NCI-H1092 treated with DMSO at 0.1 percent for 48 hours (cell line): ENCODE results near the gene SRPK2.
A peak's percentile ranks its signal among the peaks of the same experiment; 100 is the strongest.
"Not testable (repeated sequence)": the region's sequence is repeated elsewhere in the genome, so short reads cannot be mapped to it uniquely, and the experiment has no call there.

Experiments used
- DNase-seq: peaks from one replicate; lab custom pipeline; 2025; lab: John Stamatoyannopoulos, UW

The SRPK2 gene

DNA sequence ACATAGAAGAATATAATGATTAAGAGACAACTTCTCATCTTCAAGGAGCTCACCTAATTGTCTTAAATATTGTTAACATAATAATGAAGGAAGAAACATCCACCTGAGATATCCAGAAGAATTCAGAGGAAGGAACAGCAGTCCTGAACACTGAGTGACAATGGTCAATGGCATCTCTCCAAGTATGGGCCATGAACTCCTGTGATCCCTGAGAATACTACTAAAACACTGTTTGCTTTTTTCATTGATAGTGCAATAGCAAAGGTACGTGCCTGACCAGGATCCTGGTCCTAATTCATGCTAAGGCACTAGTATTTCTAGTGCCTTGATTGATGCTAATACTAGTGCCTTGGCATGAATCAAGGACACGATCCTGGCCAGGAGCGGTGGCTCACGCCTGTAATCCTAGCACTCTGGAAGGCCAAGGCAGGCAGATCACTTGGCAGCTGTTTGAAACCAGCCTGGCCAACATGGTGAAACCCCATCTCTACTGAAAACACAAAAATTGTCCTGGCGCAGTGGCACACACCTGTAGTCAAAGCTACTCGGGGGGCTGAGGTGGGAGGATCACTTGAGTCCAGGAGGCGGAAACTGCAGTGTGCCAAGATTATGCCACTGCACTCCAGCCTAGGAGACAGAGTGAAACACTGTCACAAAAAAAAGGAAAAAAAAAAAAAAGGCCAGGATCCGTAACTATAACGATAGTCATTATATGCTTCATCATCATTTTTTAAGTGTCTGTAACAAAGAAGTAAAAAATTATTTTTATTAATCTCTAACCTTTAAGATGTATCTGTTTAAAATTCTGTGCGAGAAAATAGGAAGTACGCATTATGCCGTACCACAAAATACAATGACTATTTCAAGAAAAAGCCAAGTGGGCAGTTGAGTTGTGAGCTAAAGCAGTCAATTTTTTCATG lies 49.1 kb downstream of the SRPK2 start:
- no peak for DNase-seq

DNA sequence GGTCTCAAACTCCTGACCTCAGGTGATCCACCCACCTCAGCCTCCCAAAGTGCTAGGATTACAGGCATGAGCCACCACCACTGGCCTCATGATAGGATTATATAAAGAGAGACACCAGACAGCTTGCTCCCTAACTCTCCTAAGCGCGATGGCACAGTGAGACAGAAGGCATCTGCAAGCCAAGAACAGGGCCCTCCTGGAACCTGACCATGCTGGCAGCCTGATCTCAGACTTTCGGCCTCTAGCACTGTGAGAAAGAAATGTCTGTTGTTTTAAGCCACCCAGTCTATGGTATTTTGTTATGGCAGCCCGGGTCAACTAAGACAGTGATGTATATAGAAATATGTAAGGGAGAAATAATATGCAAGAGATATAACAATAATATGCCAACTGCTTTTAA lies 51.2 kb downstream of the SRPK2 start:
- no peak for DNase-seq

DNA sequence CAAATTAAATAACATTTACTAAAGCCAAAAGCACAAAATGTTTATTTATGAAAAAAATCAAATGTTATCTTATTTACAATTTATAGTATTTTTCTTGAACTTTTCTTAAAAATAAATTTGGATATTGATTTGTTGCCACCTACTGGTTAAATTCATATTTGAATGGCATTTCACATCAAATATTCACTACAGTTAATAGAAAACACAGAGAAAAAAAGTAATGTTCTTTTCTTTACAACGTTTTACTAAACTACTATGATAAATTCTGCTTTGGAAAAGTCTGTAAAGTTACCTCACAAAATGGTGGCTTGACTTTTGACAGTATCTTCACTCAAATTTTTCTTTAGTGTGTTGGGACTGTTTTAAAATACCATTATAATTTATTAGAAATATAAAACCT lies 52.7 kb downstream of the SRPK2 start:
- peak; percentile 14 for DNase-seq

DNA sequence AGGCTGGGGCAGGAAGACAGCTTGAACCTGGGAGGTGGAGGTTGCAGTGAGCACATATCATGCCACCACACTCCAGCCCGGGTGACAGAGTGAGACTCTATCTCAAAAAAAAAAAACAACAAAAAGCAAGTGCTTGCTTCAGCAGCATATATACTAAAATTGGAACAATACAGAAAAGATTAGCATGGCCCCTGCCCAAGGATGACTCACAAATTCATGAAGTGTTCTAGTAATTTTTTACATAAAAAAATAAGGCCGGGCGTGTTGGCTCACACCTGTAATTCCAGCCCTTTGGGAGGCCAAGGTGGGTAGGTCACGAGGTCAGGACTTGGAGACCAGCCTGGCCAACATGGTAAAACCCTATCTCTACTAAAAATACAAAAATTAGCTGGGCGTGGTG lies 56.1 kb downstream of the SRPK2 start:
- DNase-seq = not testable (repeated sequence)

DNA sequence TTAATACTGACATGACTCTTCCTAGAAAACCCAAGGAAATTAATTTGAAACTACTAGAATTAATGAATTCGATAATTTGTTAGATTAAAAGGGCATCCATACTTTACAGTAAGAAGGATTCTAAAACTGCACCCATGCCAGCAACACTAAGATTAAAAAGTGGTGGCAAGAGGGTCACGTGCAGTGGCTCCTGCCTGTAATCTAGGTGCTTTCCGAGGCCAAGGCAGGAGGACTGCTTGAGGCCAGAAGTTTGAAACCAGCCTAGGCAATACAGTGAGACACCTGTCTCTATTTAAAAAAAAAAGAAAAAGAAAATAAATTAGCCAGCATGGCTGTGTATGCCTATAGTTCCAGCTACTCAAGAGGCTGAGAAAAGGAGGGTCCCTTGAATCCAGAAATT lies 58.2 kb downstream of the SRPK2 start:
- no peak for DNase-seq

DNA sequence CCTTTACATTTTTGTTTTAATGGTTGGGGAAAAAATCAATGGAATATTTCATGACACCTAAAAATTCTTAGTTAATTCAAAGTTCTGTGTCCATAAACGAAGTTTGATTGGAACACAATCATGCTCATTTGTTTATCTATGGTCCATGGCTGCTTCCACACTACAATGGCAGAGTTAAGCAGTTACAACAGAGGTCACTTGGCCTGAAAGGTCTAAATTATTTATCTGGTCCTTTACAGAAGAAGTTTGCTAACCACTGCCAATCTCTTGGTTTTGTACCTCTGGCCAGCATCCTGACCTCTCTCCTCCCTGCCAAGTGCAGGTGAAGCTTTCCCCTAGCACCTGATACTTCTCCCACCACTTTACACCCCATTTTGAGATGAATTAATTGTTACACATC lies 61.5 kb downstream of the SRPK2 start:
- DNase-seq = no peak

DNA sequence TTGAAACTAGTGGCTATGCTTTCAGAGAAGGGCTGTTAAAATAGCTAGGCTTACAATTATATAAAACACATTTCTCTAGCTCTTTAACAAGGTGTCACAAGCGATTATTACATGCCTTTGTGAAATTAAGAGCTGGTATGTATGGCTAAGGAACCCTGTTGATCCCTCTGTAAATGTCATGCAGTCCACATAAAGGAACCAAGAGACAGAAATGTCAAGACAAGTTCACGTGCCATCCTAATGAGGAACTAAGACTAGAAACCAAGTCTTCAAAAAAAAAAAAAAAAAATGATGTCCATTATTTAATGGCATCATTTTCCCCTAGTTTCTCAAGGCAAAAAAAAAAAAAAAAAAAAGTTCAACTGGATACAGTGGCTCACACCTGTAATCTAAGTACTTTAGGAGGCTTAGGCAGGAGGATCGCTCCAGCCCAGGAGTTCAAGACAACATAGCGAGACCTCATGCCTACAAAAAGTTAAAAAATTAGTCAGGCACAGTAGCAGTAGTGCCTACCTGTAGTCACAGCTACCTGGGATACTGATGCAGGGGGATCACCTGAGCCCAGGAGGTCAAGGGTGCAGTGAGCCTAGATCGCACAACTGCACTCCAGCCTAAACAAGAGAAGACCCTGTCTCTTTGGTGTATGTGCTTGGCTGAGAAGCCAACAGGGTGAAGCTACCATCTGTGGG lies 63.4 kb downstream of the SRPK2 start:
- no peak for DNase-seq

DNA sequence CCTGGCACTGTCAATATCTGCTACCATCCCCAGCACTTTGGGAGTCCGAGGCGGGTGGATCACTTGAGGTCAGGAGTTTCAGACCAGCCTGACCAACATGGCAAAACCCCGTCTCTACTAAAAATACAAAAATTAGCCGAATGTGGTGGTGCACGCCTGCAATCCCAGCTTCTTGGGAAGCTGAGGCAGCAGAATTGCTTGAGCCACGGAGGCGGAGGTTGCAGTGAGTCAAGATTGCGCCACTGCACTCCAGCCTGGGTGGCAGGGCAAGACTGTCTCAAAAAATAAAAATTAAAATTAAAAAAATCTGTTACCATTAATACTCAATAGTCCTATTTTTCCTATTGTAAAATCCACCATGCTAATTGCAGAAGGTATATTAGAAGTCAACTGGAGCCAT lies 64.1 kb downstream of the SRPK2 start:
- not testable (repeated sequence) for DNase-seq

DNA sequence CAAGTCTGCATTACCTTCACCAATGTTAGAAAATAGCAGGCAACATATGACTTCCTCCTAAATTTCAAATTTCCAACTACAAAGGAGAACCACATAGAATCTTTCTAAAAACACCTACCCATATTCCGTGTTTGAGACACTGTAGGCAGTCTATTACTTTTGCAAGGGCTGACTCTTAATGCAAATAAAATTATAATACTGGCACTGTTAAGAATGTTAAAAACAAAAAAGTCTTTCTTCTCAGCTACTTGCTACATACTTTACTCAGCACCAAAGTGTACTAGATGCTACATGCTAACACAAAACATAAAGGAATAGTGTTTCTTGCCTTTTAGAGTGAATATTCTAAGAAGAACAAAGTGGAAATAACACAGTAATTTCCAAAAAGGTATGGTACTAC lies 65.4 kb downstream of the SRPK2 start:
- DNase-seq = no peak

DNA sequence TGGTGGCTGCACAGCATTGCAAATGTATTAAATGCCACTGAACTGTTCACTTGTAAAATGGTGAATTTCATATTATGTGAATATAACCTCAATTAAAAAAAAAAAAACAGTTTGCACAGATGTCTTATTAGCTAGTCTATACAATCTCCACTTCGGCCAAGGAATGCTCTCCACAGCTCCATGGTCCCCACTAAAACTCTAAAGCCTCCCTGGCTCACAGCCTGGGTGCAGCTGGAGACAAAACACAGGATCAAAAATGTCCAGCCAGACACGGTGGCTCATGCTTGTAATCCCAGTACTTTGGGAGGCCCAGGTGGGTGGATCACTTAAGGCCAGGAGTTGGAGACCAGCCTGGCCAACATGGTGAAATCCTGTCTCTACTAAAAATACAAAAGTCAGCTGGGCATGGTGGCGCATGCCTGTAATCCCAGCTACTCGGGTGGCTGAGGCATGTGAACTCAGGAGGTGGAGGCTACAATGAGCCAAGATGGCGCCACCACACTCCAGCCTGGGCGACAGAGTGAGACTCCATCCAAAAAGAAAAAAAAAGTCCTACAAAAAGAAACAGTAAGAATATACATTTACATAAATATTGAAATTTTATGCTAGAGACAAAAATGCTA lies 66.0 kb downstream of the SRPK2 start:
- no peak for DNase-seq

DNA sequence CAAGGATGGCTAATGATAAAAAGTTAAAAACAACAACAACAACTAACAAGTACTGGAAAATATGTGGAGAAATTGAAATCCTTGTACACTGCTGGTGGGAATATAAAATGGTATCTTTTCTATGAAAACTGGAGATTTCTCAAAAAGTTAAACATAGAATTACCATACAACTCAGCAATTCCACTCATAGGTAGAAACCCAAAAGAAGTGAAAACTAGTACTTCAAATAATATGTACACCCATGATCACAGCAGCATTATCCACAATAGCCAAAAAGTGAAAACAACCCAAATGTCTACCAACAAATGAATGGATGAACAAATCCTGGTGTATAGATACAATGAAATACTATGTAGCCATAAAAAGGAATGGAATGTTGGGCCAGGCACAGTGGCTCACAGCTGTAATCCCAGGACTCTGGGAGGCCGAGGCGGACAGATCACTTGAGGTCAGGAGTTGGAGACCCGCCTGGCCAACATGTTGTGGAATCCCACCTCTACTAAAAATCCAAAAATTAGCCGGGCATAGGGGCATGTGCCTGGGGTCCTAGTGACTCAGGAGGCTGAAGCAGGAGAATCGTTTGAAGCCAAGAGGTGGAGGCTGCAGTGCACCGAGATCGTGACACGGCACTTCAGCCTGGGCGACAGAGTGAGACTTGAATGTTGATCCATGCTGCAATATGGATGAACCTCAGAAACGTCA lies 66.8 kb downstream of the SRPK2 start:
- no peak for DNase-seq

DNA sequence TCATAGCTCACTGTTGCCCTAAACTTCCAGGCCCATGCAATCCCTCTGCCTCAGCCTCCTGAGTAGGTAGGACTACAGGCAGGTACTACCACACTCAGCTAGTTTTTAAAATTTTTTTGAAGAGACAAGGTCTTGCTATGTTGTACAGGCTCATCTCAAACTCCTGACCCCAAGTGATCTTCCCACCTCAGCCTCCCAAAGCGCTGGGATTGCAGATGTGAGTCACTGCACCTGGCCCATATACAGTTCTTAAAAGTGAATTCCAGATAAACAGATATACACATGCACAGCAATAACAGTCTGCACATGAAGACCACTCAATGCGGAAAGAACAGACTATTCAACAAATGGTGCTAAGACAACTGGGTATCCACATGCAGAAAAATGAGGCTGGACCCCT lies 67.8 kb downstream of the SRPK2 start:
- DNase-seq = no peak

DNA sequence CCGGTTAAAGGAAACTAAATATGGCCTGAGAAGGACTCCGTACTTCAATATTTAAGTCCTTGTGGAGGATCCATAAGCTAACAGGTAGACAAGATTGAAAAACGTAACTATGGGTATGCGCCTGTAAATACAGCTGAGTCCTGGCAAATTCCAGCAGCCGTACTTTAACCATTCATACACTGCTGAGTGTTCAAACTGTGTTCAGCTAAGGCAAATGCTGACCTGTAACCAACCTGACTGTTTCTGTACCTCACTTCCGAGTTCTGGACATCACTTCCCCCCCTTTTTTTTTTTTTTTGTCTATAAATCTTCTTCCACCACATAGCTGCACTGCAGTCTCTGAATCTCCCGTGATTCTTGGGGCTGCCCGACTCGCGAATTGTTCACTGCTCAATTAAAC lies 69.1 kb downstream of the SRPK2 start:
- DNase-seq = no peak

DNA sequence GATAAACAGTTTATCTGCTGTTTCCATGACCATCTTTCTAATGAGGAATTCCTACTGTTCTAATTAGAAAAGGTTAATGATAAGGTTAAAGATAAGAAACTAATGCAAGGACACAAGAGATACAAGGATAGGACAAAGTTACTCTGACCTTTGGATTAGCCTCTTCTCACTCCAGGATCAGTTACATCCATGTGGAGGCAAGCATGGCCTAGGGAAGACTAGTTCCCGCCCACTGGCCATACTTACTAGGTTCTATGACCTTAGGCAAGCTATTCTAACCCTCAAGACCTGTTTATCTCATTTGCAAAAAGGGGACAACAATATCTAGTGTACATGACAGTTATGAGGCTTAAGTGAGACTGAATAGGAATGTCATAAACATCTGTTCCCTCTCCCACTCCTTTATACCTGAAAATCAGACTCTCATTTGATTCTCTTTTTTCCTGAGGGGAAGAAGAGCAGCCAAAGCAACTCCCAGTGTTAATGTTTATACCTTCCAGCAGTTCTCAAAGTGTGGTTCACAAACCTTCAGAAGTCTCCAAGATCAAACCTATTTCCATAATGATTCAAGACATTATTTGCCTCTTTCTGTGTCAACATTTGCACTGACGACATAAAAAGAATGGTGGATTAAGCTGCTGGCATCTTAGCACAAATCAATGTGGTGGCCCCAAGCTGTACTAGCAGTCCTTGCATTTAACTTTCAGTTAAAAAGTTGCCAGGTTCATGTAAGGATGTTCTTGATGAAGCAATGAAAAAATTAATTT lies 72.0 kb downstream of the SRPK2 start:
- DNase-seq = no peak

DNA sequence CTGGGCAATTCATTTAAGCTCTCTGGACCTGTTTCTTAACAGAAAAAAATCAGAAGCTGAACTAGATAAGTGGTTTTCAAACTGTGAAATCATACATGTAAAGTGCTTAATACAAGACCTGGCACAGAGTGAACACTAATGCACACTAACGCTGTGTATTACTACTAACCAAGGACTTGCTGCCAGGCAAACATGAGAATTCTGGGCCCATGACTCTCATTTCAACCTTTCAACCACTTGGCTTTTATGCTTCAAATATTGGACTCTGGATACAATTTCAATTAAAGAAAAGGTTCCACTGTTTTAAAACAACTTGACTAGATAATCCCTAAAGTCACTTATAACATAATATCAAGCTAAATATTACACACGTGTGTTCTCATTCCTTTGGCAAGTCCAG lies 73.4 kb downstream of the SRPK2 start:
- peak; percentile 42 for DNase-seq

DNA sequence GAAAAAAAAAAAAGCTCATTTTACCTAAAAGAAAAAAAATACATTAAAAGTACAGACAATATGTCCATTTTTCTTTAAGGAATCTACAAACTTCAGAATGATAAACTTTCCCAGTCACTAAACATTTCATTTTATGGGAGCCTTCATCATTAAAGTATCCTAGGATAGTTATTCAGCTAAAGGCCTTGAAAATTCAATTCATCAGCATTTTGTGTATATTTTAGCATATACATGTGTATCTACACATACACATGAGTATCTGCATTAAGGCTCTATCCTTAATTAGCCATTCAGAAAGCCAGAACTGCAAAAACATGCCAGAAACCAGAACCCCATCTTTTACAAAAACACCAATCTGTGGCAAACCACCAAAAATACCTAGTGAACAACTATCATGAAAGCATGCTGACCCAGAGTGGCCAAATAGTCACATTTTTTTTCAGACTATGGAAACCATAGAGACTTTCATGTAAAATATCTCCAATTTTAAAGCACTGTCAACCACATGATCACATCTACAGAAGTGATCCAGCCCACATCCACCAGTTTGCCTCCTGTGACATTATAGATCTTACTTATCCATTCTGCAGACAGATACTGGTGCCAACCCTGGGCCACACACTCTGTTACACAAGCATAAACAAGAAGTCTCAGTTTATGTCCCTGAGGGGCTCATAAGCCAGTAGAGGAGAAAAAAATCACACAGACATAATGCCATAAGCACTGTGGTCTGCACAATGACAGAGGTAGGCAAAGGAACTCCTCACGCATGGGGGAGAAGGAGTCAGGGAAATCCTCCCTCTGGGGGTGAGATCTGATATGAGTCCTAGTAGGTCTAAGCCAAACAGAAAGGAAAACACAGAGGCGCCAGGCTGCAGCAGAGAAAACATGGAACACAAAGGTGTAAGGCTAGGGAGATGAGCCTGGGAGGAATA lies 79.2 kb downstream of the SRPK2 start:
- no peak for DNase-seq

DNA sequence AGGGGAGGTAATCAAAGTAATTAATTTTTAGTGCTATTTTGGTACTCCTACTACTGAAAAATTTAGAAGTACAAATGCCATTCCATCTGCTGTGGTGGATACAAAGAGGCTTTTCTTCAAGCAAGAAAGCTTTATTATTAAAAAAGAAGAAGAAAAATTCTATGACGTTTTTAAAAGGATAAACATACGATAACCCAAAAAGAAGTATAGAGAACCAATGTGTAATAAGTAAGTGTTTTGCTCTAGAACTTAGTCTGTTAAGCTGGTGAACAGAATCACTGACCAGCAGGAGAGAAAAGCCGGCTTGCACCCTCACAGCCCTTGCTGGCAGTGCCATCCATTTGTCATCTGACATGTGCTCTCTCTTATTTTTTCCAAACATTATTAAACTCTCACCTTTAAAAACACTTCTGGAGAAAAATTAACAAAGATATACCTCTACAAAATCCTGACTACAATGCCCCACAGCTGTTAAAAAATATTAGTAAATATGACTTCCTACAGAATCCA lies 81.5 kb downstream of the SRPK2 start:
- DNase-seq = no peak

DNA sequence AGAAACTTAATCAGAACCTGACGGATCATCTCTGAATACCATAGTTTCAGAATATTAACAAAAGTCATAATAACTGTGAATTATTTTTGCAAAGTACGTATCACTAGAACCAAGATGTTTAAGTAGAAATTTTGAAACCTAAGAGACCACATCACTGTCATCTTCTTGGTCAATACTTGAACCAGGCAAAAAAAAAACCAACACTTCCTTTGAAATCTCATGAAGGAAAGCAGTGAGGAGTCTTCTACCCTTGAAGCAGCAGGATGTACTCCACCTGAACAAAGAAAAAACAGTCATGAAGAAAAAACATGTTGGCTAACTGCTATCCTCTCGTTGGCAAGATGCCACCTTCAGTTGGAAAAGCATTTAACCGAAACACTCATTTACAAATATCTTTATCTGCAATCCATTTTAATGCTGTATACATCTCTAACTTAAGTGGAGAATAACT lies 82.4 kb downstream of the SRPK2 start:
- DNase-seq = peak; percentile 35

DNA sequence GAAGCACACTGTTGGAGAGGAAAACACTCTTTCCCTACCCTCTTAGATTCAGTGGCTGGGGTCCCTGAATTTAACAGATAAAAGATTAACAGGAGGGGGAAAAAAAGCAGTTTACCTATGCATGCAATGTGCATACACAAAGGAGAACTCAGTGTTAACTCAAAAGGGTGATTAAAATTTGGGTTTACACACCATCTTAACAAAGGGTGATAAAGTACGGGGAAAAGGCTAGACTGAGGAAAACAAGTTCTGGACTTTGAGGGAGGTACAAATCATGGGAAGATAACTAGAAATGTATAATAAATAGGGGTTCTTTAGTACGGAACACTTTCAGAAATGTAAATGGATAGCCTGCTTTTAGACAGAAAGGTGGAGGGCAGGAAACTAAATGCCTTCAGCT lies 83.1 kb downstream of the SRPK2 start:
- DNase-seq = no peak
